Activated CD4-positive, CD25-positive, alpha-beta regulatory T cell (primary cell): ENCODE measurements around the gene GIPC2.
"Not testable (repeated sequence)": the region's sequence is repeated elsewhere in the genome, so short reads cannot be mapped to it uniquely, and the experiment has no call there.

Source experiments
- DNase-seq, 4 experiments: peaks; one replicate each; lab custom pipeline; 2025; lab: John Stamatoyannopoulos, UW

The GIPC2 gene

GRCh38 chr1:78095593-78095992 is 49.8 kb downstream of the GIPC2 start:
- DNase-seq: no peak

DNA sequence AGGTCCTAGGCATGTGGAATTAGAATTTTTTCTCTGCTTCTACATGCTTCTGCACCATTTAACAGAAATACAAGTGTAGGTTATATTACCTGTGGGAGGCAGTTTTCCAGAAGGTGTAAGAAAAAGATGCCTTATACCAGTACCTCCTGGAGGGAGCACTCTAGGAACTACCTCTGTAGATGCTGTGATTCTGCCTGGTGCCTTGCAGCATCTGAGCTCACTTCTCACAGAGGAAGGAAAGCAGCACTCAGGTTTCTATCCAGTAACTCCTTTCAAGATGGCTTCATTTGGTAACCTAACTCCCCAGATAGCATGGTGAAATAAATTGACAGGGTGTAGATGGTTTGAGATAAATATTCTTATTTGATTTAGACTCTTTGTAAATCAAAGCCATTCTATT is 50.3 kb downstream of the GIPC2 start:
- DNase-seq: no peak

DNA sequence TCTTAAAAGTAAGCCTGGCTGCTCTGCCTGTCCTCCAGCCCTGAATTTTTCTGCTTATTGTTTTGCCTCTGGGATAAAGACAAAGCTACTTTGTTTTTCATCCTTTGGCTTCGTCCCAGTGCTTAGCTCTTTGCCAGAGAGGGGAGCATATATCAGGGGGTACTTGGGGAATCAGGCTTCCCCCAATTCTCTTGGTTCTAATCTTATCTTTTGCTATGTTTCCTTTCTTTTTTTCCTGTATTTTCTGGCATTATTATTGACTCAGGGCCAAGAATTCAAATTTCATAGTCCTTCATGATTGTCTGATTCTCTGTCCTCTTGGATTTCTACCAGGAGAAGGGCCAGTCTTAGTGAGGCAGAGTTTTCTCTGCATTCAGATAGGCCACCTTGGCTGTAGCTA is 51.2 kb downstream of the GIPC2 start:
- no peak for DNase-seq

DNA sequence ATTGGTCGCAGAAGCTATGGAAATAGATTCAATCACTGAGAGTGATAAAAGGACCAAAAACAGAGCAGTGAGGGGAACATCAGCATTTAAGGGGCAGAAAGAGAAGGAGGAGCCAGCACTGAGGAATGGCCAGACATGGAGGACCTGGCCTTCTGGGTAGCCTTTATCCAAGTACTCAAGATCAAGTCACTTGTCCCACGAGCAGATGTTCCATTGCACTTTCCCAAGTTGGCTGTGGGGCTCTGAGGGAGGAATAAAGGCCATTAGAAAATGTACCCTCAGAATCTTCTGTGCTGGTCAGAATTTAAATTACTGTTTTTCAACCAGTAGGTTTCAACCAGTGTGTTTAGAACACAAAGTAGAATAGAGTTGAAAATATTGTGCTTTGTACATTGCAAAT is 55.3 kb downstream of the GIPC2 start:
- no peak for DNase-seq

DNA sequence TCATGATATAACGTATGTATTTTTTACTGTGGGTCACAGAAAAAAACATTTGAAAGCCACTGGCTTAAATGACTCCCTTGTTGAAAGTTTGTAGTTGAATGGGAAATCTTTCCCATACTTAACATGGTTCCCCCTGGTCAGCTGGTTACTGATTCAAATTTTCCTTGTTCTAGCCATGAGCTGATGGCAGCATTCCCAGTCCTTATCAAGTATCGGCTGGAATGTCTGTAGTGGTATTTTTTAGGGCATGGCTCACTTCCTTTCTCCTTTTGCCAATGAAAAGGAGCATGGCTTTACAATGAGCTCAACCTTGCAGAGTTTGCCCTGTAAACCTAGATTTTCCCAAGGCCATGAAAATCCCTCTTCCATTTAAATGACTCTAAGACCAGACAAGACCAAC is 55.7 kb downstream of the GIPC2 start:
- DNase-seq: no peak

DNA sequence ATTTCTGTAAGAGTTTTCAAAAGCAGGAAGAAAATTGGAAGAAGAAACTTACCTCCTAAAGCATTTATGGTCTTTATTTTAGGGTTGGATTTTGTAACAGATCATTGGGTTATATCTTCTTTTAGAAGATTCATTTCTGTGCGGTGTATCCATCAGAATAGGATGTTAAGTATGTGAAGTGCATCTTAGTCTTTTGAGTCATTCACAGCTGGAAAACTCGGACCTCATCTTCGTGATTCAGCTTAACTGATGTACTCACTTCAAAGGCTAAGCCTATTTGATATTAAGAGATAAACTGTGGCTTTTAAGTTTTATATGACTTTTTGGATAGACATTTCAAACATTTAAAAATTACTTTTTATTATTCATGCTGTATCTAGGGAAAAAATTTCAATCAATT is 56.3 kb downstream of the GIPC2 start:
- DNase-seq: no peak

- no peak for DNase-seq
Measured at GRCh38 chr1:78102916-78103315, 57.1 kb downstream of the GIPC2 start.

DNA sequence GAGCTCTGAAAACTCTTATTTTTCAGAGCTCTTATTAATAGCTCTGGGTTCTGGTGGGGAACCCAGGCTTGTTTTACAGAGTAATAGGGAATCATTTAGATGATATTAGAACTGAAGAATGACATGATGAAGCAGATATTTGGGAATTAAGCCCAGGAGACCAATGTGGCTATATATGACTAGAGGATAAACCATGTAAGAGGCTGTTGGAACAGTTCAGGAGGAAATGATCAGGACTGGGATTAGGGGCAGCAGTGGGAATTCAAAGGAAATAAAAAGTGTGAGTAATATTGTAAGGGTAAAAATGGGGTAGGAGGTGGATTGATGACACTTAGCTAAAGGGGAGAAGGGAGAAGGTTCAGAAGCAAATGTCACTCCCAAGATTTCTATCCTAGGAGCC is 58.6 kb downstream of the GIPC2 start:
- DNase-seq: no peak

GRCh38 chr1:78109659-78110058 is 63.9 kb downstream of the GIPC2 start:
- DNase-seq: not testable (repeated sequence)

- DNase-seq: no peak
Measured at GRCh38 chr1:78113156-78113916, 67.6 kb downstream of the GIPC2 start.

DNA sequence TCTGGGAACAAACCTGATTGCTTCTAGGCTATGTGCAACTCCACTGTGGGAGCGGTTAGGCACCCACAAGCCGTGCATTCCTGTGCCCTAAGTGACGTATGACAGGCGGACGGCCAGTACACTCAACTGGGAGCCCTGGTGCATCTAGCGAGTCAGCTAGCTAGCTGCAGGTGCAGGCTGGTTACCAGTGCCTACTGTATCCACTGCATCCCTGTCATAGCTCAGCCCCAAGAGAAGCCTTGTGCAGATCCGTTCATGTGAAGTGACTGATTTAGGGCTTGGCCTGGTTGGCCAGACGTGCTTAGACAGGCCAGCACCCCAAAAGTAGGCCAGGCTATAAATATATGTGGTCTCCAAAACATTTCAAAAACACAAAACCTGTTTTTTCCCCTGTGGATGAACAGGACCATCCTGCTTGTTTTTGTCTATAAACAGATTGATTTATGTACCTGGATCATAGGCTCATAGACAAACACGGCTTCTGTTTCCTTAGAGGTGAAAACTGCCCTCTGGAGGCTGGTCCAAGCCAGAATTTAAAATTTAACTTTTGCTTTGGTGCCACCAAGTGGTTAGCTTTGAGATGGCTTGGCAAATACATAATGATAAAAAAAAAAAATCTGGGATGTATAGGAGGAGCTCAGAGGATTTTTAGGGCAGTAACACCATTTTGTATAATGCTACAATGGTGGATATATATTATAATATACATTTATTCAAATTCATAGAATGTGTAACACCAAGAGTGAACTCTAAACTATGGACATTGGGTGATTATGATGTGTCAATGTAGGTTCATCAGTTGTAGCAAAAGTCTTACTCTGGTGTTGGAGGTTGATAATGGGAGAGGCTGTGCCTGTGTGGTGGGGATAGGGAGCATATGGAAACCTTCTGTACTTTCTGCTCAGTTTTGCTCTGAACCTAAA is 68.5 kb downstream of the GIPC2 start:
- peak; percentile 8 to 9 (median 8) for DNase-seq

DNA sequence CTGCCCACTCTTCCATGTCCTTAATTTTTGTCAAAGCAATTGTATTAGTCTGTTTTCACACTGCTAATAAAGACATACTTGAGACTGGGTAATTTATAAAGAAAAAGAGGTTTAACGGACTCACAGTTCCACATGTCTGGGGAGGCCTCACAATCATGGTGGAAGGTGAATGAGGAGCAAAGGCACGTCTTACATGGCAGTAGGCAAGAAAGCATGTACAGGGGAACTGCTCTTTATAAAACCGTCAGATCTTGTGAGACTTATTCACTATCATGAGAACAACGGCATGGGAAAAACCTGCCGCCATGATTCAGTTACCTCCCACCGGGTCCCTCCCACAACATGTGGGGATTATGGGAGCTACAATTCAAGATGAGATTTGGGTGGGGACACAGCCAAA is 74.7 kb downstream of the GIPC2 start:
- not testable (repeated sequence) for DNase-seq

- DNase-seq: no peak
Measured at GRCh38 chr1:78121710-78122109, 75.9 kb downstream of the GIPC2 start.

GRCh38 chr1:78122389-78122788 is 76.6 kb downstream of the GIPC2 start:
- no peak for DNase-seq

- no peak for DNase-seq
Measured at GRCh38 chr1:78126506-78126905, 80.7 kb downstream of the GIPC2 start.

- DNase-seq: no peak
Measured at GRCh38 chr1:78132174-78132947, 86.6 kb downstream of the GIPC2 start.

DNA sequence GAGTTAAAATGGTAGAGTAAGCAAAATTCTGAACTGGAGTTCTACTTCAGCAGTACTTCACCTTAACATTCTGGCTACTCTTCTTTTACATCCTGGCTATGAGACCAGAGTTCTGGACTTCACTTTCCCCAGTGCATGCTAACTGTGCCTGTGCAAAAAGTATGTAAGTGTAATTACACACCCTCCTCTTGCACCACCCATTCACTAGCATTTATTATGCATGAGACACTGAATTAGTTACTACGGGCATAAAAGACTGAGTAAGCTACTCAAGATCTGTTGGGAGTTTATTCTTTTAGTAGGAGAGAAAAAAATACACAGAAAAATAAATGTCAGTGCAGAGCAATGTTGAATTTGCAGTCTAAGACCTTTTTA is 87.2 kb downstream of the GIPC2 start:
- no peak for DNase-seq

- DNase-seq: no peak
Measured at GRCh38 chr1:78136680-78137079, 90.9 kb downstream of the GIPC2 start.

GRCh38 chr1:78141531-78142231 is 95.9 kb downstream of the GIPC2 start:
- no peak for DNase-seq

DNA sequence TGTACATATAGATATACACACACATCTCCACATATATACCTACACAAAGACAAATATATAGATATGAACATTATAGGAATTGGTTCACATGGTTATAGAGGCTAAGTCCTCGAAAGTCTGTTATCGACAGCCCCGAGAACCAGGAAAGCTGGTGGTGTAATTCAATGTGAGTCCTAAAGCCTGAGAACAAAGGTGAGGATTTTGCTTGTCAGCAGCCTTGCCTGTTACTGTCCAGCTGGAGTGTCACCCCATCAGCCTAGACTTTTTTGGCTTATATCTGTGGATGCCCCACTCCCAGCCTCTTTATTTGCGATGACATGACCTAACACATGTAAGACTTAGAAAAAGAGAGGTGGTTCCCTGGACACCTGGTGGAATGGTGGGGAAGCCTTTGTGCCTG is 97.0 kb downstream of the GIPC2 start:
- no peak for DNase-seq

- no peak for DNase-seq
Measured at GRCh38 chr1:78143152-78143551, 97.4 kb downstream of the GIPC2 start.

DNA sequence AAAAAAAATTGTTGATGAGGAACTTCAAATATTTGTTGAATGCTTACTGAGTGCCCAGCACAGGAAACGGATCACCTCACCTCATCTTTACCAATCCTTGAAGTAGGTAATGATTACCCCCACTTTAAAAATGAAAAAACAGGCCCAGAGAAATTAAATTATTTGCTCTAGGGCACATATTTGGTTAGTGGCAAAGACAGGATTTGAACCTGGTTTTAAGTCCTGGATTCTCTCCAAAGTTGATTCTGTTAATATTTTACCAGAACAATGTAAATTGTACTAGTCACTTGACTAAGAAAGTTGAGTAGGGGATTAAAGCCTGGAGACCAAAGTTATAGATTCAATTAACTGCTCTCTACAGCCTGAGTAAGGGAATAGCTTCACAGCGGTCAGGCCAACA is 97.9 kb downstream of the GIPC2 start:
- DNase-seq: no peak
